HUES64 (cell line): ENCODE data around the gene MAS1.

Source experiments
- H3K27ac ChIP-seq: 2 replicates; pipeline ENCODE4 v1.7.0; 2013; ENCODE audit warnings: low read depth, low read length, inconsistent platforms
- H3K27me3 ChIP-seq: 2 replicates; pipeline ENCODE4 v1.6.1; 2013; ENCODE audit warnings: mild to moderate bottlenecking, low read length; ENCODE audit not compliant: insufficient read depth
- H3K36me3 ChIP-seq: 2 replicates; pipeline ENCODE4 v1.6.1; 2013; ENCODE audit warnings: mild to moderate bottlenecking, low read length; ENCODE audit not compliant: insufficient read depth
- H3K4me1 ChIP-seq: 2 replicates; pipeline ENCODE4 v1.6.1; 2013; ENCODE audit warnings: mild to moderate bottlenecking, low read length, moderate library complexity; ENCODE audit not compliant: insufficient read depth
- H3K4me3 ChIP-seq: 2 replicates; pipeline ENCODE4 v1.5.1; 2013; ENCODE audit warnings: mild to moderate bottlenecking, low read length, moderate library complexity
- H3K9ac ChIP-seq: 2 replicates; pipeline ENCODE4 v1.6.1; 2013; ENCODE audit warnings: mild to moderate bottlenecking, low read depth, low read length
- H3K9me3 ChIP-seq: 2 replicates; pipeline ENCODE4 v1.6.1; 2013; ENCODE audit warnings: low read depth, low read length; ENCODE audit not compliant: insufficient read depth
- WGBS: fragments of 150-250, 120-280 bp; methylation state at CpG from one replicate; pipeline ENCODE4 v1.1.7; 2013; ENCODE audit warnings: missing lambda C conversion rate; 5-methylcytosine and 5-hydroxymethylcytosine counted together

Gene MAS1

GRCh38 chr6:159935633-159936032 lies 44.8 kb downstream of the MAS1 start:
- no peaks in the 10 kb centered on the region for H3K27me3 ChIP-seq
- H3K27ac ChIP-seq, result no peak overlapping the region
- H3K9me3 ChIP-seq, result no peaks in the 10 kb centered on the region
- no peaks in the 10 kb centered on the region for H3K4me1 ChIP-seq
- H3K9ac ChIP-seq, result no peak overlapping the region
- WGBS, result 95% methylated on average over 2 of the region's 2 CpGs
- H3K36me3 ChIP-seq, result no peaks in the 10 kb centered on the region
- H3K4me3 ChIP-seq, result no peak overlapping the region

GRCh38 chr6:159939591-159940016 lies 48.8 kb downstream of the MAS1 start:
- Histone ChIP-seq H3K9ac (no peak overlapping the region), H3K27me3 (no peaks in the 10 kb centered on the region), H3K9me3 (peaks cover 12% of the 10 kb centered on the region), H3K36me3 (no peaks in the 10 kb centered on the region), H3K4me1 (no peaks in the 10 kb centered on the region), H3K4me3 (no peak overlapping the region), H3K27ac (no peak overlapping the region)
- WGBS, result 94% methylated on average over 6 of the region's 6 CpGs
